ENCODE results near the gene EIF3J.
A peak's percentile ranks its signal among the peaks of the same experiment; 100 is the strongest.
"Not testable (repeated sequence)": the region's sequence is repeated elsewhere in the genome, so short reads cannot be mapped to it uniquely, and the experiment has no call there.

Gene EIF3J

DNA sequence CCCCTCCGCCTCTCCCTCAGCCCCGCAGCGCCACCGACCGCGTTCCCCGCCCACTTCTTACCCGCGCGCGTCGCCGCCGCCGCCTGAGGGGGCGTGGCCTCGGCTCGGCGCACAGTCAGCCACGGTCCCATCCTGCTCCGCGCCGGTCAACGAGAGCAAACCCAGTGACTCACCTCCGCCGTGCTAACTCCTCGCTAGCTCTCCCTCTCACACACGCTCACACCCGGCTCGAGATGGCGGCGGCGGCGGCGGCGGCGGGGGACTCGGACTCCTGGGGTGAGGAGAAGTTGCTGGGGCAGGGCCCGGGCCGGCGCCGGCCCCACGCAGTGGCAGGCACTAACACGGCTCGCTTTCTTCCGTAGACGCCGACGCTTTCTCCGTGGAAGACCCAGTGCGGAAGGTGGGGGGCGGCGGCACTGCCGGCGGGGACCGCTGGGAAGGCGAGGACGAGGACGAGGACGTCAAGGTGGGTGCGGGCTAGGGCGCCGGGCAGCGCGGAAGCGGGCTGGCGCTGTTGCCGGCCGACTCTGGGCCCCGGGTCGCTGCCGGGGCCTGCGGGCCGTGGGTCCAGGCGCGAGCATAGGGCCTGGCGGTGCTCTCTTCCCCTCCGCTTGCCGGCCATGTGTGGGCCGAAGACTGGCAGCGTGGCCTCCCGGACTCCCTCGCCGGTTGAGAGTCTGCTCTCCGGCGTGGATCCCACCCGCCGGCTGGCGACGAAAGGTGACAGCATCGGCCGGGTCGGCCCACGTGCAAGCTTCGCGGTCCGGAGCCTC is at the start of gene EIF3J:
Gene EIF3J, plus strand, starts transcription at position 186 of the 773 bp plus-strand sequence. Its CDS starts 48 bp downstream, at position 234.
- DNase-seq (ENCODE audit: low read depth in 2 of 2): peak; percentile 89 to 93

GRCh38 chr15:44489464-44489863 is 47.5 kb upstream of the EIF3J start:
- no peak for DNase-seq (ENCODE audit: low read depth in 2 of 2)

DNA sequence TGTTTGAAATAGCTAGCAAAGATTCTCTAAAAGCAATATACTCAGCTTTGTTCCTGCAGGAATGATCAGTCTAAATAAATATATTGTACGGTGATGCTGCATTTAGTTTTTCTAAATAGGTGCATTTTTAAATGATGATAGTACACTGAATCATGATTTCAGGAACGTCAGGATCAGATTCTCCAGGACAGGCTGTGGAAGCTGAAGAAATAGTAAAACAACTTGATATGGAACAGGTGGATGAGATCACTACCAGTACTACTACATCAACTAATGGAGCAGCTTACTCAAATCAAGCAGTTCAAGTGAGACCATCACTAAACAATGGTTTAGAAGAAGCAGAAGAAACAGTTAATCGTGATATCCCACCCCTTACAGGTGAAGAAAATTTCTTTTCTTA is 46.3 kb upstream of the EIF3J start:
- DNase-seq (ENCODE audit: low read depth in 2 of 2): no peak

- DNase-seq (ENCODE audit: low read depth in 2 of 2): no peak
Measured at GRCh38 chr15:44492040-44492439, 44.9 kb upstream of the EIF3J start.

DNA sequence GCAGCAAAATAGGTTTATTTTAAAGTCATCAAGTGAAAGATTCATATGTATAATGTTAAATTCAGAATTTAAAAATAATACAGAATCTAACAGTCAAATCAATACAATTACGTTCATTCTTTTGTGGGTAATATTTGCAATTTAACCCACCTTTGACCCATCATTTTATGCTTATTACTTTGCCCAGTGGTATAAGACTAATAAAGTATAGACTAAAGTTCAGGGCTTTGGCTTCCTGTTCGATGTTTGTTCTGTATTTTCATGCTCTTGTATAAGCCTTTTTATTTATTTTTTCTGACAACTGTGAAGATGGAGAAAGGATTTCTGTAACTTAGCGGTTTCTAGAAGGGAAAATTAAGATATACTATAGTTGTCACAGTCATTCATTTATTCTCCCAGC is 44.3 kb upstream of the EIF3J start:
- no peak for DNase-seq (ENCODE audit: low read depth in 2 of 2)

- no peak for DNase-seq (ENCODE audit: low read depth in 2 of 2)
Measured at GRCh38 chr15:44495562-44495961, 41.4 kb upstream of the EIF3J start.

GRCh38 chr15:44500555-44500954 is 36.4 kb upstream of the EIF3J start:
- no peak for DNase-seq (ENCODE audit: low read depth in 2 of 2)

DNA sequence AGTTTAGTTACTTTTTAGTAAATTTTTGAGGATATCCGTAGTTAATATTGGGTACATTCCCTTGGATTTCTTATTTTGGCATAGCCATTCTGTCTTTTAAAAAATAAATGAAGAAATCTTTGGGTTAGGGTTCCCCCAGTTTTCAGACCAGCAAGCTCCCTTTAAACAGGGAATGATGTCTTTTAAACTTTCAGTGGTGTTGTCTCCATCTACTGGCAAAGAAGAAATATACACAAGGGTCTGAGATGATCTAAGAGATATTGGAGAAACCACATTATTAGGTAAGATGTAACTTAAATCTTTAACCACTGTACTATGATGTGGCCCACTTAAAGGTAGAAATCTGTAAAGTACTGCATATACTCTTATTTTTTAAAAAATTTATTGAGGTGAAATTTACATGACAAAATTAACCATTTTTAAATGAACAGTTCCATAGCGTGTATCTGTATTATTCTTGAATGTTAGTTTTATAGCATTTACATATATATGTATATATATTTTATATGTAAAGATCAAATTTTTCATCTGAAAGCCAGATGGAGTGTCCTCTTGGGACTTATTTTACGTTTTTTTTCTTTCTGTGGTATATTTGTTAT is 35.1 kb upstream of the EIF3J start:
- DNase-seq (ENCODE audit: low read depth in 2 of 2): no peak

- DNase-seq (ENCODE audit: low read depth in 2 of 2): no peak
Measured at GRCh38 chr15:44516436-44516835, 20.5 kb upstream of the EIF3J start.

DNA sequence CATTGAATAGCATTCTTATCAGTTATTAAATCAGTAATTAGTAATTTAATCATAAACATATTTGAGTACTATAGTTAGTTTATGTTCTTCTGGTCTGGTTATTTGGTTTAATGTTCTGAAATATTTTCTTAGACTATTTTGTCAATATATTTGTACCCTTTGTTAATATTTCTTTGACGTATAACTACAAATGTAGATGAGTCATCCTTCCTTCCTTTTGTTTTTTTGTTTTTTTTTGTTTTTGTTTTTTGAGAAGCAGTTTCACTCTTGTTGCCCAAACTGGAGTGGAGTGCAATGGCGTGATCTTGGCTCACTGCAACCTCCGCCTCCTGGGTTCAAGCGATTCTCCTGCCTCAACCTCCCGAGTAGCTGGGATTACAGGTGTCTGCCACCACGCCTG is 17.4 kb upstream of the EIF3J start:
- no peak for DNase-seq (ENCODE audit: low read depth in 2 of 2)

DNA sequence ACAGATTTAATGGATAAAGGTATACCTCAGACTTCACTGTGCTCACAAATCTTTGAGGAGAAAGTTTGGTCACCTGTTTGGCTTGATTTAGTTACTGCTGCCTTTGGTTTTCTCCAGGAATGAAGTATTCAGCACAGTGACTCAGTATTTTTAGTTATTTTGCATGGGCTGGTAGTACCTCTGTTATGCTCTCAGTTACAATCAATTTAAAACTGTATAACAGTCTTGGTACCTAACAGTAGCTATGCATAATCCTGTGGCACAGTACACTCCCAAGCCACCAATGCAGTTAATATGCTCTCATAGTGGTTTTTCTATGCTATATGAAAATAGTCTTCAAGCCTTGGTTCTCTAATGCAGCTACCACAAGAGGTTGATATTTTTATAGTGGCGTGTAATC is 11.9 kb upstream of the EIF3J start:
- no peak for DNase-seq (ENCODE audit: low read depth in 2 of 2)

- DNase-seq (ENCODE audit: low read depth in 2 of 2): no peak
Measured at GRCh38 chr15:44527241-44527640, 9.7 kb upstream of the EIF3J start.

DNA sequence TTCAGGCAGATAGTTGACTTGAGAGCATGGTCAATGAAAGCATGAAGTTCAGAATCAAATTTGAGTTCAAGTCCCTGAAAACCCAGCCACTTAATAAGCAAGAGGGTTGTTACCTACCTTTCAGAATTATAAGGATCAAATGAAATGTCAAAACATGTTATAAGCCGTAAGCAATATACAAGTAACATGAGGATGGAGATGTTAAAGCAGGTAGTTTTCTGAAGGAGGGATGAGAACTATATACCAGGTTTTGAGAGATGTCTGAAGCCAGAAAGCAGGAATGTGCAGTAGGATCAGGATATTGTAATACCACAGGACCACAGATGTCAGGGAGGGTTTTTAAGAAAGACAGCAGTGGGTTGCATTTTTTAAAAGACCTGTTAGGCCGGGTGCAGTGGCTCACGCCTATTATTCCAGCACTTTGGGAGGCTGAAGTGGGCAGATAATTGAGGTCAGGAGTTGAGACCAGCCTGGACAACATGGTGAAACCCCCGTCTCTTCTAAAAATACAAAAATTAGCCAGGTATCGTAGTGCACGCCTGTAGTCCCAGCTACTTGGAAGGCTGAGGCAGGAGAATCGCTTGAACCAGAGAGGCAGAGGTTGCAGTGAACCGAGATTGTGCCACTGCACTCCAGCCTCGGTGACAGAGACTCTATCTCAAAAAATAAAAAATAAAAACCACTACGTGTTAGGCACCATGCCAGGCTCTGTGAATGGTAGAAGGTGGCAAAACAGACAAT is 6.9 kb upstream of the EIF3J start:
- DNase-seq (ENCODE audit: low read depth in 2 of 2): no peak

DNA sequence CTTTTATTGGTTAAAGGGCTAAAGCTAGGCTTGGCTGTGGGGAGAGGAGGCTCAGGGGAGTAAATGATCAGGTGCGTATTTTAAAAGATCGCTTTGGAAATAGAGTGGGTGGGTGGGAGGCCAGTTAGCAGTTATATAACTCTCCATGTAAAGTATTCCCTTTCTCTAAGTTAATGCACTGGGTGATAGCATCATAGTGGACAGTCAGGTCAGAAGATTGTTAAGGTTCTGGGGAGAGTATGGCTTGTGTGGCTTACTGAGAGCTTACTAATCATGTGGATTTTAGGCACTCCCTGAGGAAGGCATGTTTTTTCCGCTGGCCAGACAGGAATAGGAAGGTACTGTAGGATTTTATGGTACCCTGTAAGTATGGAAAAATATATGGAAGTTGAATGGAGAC is 6.3 kb upstream of the EIF3J start:
- DNase-seq (ENCODE audit: low read depth in 2 of 2): no peak

DNA sequence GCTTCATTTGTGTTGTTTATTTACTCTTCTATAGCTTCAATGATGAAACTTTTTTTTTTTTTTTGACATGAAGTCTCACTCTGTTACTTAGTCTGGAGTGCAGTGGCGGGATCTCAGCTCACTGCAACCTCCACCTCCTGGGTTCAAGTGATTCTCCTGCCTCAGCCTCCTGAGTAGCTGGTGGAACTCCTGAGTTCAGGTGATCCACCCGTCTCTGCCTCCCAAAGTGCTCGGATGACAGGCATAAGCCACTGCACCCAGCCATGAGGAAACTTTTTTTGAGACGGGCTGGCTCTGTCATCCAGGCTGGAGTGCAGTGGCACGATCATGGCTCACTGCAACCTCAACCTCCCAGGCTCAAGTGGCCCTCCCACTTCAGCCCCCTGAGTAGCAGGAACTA is 4.7 kb upstream of the EIF3J start:
- DNase-seq (ENCODE audit: low read depth in 2 of 2): not testable (repeated sequence)

DNA sequence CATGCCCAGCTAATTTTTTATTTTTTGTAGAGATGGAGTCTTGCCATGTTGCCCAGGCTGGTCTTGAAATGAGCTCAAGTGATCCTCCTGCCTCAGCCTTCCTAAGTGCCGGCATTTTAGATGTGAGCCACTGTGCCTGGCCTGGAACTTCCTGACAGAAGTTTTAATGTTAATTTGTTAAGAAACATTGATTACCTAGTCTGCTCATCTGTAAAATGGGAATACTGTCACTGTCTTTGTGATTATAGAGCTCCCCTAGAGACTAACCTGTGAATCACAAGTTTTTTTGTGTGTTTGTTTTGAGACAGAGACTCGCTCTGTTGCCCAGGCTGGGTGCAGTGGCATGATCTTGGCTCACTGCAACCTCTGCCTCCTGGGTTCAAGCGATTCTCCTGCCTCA is 4.3 kb upstream of the EIF3J start:
- DNase-seq (ENCODE audit: low read depth in 2 of 2): no peak

DNA sequence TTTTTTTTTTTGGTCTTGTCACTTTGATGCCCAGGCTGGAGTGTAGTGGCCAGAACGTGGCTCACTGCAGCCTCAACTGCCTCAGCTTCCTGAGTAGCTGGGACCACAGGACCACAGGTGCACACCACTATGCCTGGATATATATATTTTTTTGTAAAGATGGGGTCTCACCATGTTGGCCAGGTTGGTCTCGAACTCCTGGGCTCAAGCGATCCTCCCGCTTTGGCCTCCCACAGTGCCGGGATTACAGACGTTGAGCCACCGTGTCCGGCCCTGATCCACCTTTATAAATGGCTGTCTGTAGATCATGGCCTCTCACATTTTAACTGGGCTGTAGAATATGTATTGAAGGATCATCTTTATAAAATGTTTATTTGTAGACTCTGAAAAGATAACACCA is 1.9 kb upstream of the EIF3J start:
- no peak for DNase-seq (ENCODE audit: low read depth in 2 of 2)

DNA sequence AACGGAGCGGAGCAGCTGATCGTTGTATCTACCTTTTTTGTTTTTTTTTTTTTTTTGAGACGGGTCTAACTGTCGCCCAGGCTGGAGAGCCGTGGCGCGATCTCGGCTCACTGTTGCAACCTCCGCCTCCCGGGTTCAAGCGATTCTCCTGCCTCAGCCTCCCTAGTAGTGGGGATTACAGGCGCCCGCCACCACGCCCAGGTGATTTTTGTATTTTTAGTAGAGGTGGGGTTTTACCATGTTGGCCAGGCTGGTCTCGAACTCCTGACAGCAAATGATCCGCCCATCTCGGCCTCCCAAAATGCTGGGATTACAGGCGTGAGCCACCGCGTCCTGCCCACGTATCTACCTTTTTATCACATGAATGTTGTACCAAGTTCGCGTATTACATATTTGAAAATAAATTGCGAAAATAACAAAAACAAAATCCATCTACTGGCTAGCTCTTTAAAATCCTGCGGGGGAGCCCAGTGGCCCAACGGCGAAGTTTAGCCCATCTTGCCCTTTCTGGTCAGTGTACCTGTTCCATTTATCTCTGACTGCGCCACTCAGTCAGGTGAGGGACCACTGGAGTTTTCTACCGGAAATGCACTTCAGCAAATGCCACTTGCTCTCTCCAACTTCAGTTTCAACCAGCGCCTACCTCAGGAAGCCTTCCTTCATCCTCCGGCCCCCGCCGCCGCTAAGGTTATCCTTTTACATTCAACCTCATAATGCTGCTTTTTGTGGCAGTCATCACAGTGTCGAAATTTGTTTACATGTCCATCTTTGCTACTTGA is 1.2 kb upstream of the EIF3J start:
- no peak for DNase-seq (ENCODE audit: low read depth in 2 of 2)

DNA sequence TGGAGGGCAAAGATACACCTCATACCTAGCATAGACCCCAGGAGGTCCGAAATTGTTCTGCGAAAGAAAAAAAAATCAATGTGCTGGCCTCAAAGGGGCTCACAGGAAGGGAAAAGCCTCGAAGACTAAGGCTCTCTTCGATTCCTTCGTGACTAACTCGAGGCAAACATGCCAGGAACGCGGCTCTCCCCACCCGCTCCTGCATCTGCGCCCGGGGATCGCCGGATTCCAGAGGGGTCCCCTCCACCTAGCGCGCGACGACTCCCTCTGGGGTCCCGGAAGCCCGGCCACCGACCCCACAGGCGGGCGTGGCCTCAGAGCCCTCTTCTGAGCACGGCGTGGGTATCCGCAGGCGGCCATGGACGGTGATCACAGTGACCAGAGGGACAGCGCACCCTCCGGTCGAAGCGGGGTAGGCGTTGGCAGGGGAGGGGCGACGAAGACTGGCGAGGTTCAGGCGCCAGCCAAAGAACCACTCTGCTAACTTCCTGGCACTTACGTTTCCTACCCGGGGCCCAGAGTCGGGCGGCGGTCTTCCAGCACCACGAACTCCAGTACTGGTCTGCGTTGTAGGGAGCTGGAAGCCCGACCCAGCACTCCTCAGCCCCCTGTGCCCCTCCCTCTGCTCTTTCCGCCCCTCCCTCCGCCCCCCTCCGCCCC is 515 bp upstream of the EIF3J start:
- DNase-seq (ENCODE audit: low read depth in 2 of 2): no peak

DNA sequence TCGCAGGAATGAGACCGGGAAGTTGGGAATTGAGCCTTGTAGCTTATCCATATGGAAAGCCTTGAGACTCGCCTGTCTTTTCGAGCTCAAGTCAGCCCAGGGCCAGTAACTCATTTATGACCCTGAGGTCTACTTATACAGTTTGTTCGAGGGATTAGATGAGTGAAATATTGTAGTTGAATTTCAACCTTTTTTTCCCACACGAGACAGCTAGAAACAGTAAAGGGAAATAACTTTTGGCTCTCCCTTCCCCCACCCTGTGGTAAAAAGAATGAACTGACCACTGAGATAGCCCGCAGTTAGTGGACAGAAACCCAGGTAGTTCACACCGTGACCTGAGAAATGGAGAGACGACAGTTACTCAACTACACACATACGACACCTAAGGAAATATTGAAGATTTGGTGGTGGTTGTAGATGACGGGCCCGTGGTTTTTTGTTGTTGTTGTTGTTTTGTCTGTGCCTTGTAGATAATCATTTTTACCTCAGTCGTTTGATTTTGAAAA is 841 bp downstream of the EIF3J start:
- no peak for DNase-seq (ENCODE audit: low read depth in 2 of 2)

DNA sequence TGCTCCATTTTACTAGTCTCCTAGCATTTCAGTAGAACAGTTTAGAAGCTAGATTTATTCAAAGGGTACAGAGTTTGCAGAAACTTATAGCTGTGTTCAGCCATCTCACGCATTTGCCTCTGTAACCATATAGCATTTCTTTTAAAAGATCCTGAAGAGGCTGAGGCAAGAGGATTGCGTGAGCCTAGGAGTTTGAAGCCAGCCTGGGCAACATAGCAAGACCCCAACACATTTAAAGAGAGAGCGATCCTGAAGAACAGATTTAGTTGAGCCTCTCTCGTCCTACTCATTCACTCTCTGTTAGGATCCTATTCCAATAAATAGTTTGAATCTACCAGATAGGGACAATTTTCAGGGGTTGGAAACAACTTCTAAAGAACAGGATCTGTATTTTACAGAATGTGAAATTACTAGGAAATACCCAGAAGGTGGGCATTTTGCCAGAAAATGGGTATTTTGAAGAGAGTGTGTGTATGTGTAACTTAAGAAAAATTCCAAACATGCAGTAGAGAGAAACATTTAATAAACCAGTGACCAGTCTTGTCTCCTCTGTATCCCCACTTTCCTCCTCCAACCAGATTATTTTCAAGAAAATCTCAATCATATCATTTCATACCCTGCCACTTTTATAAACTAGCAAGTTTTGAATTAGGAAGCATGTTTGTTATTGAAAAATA is 4.5 kb downstream of the EIF3J start:
- no peak for DNase-seq (ENCODE audit: low read depth in 2 of 2)

Measured in stimulated activated CD8-positive, alpha-beta memory T cell treated with anti-CD3 and anti-CD28 coated beads, Interleukin-2, amount 100 ng/mL, for 1 hour (primary cell).